SK-N-SH treated with all-trans-retinoic acid at 6 μM for 48 hours (cell line): ENCODE results near the gene IQCK.

Experiments used
- ATAC-seq: fragments of 200-7000 bp; cut with Tn5 transposase; 3 replicates; pipeline ENCODE4 v1.9.1; 2020; ENCODE audit warnings: mild to moderate bottlenecking, moderate library complexity
- BACH2 ChIP-seq: fragments of 250-450 bp; sonication (Bioruptor Pico); IDR thresholded peaks from 2 replicates; pipeline ENCODE4 v1.9.0; 2021; ENCODE audit warnings: mild to moderate bottlenecking, borderline replicate concordance
- ESRRG ChIP-seq: fragments of 250-450 bp; sonication (Bioruptor Pico); IDR thresholded peaks from 2 replicates; pipeline ENCODE4 v1.6.1; 2021; ENCODE audit warnings: mild to moderate bottlenecking
- GLIS3 ChIP-seq: fragments of 250-450 bp; sonication (Bioruptor Pico); IDR thresholded peaks from 2 replicates; pipeline ENCODE4 v1.5.0; 2020; ENCODE audit warnings: mild to moderate bottlenecking, moderate library complexity
- ISL1 ChIP-seq: fragments of 250-450 bp; sonication (Bioruptor Pico); IDR thresholded peaks from 2 replicates; pipeline ENCODE4 v2.1.2; 2022; ENCODE audit warnings: mild to moderate bottlenecking, moderate library complexity
- OSR1 ChIP-seq: fragments of 250-450 bp; sonication (Bioruptor Pico); IDR thresholded peaks from 2 replicates; pipeline ENCODE4 v1.8.0; 2022; ENCODE audit warnings: moderate library complexity, mild to moderate bottlenecking, inconsistent platforms
- POU6F1 ChIP-seq: fragments of 250-450 bp; sonication (Bioruptor Pico); IDR thresholded peaks from 2 replicates; pipeline ENCODE4 v1.8.0; 2021; ENCODE audit warnings: low read depth, mild to moderate bottlenecking, moderate library complexity, borderline replicate concordance
- PPARA ChIP-seq: fragments of 250-450 bp; sonication (Bioruptor Pico); IDR thresholded peaks from 2 replicates; pipeline ENCODE4 v1.5.0; 2020; ENCODE audit warnings: mild to moderate bottlenecking, borderline replicate concordance
- RARB ChIP-seq: fragments of 250-450 bp; sonication (Bioruptor Pico); IDR thresholded peaks from 2 replicates; pipeline ENCODE4 v1.8.0; 2021; ENCODE audit warnings: mild to moderate bottlenecking, moderate library complexity
- SNAI2 ChIP-seq: fragments of 250-450 bp; sonication (Bioruptor Pico); IDR thresholded peaks from 2 replicates; pipeline ENCODE4 v1.5.0; 2020; ENCODE audit warnings: mild to moderate bottlenecking, moderate library complexity
- TCF4 ChIP-seq: fragments of 250-450 bp; sonication (Bioruptor Pico); IDR thresholded peaks from 2 replicates; pipeline ENCODE4 v1.8.0; 2021; ENCODE audit warnings: mild to moderate bottlenecking, moderate library complexity, borderline replicate concordance
- TOX ChIP-seq: fragments of 250-450 bp; sonication (Bioruptor Pico); IDR thresholded peaks from 2 replicates; pipeline ENCODE4 v1.8.0; 2021; ENCODE audit warnings: mild to moderate bottlenecking, moderate library complexity, borderline replicate concordance
- TSHZ2 ChIP-seq: fragments of 250-450 bp; sonication (Bioruptor Pico); IDR thresholded peaks from 2 replicates; pipeline ENCODE4 v1.5.0; 2020; ENCODE audit warnings: mild to moderate bottlenecking, moderate library complexity
- ZC3H10 ChIP-seq: fragments of 250-450 bp; sonication (Bioruptor Pico); IDR thresholded peaks from 2 replicates; pipeline ENCODE4 v1.5.1; 2021; ENCODE audit warnings: mild to moderate bottlenecking, moderate library complexity
- ZFP3 ChIP-seq: fragments of 250-450 bp; sonication (Bioruptor Pico); IDR thresholded peaks from 2 replicates; pipeline ENCODE4 v1.5.0; 2020; ENCODE audit warnings: mild to moderate bottlenecking, moderate library complexity
- ZFP30 ChIP-seq: fragments of 450-650 bp; formaldehyde crosslinking; IDR thresholded peaks from 2 replicates; pipeline ENCODE4 v1.5.0; 2022; ENCODE audit warnings: mild to moderate bottlenecking, moderate library complexity
- ZNF565 ChIP-seq: fragments of 450-650 bp; formaldehyde crosslinking; conservative IDR thresholded peaks from 2 replicates; pipeline ENCODE4 v1.5.0; 2020; ENCODE audit warnings: low read depth, mild to moderate bottlenecking, moderate library complexity
- ZNF70 ChIP-seq: fragments of 450-650 bp; formaldehyde crosslinking; IDR thresholded peaks from 2 replicates; pipeline ENCODE4 v1.5.0; 2020; ENCODE audit warnings: mild to moderate bottlenecking, moderate library complexity
- ZNF8 ChIP-seq: fragments of 450-650 bp; formaldehyde crosslinking; IDR thresholded peaks from 2 replicates; pipeline ENCODE4 v1.5.0; 2020; ENCODE audit warnings: mild to moderate bottlenecking, moderate library complexity
- TF ChIP-seq, protein P1 (sequence below): fragments of 250-450 bp; sonication (Bioruptor Pico); IDR thresholded peaks from 2 replicates; pipeline ENCODE4 v1.5.1; 2021; ENCODE audit warnings: mild to moderate bottlenecking, moderate library complexity
- TF ChIP-seq, protein P2 (sequence below): fragments of 250-450 bp; sonication (Bioruptor Pico); IDR thresholded peaks from 2 replicates; pipeline ENCODE4 v1.8.0; 2020; ENCODE audit warnings: mild to moderate bottlenecking, moderate library complexity, borderline replicate concordance
- TF ChIP-seq, protein P3 (sequence below): fragments of 250-450 bp; sonication (Bioruptor Pico); IDR thresholded peaks from 2 replicates; pipeline ENCODE4 v1.5.1; 2020; ENCODE audit warnings: low read depth, mild to moderate bottlenecking, moderate library complexity

IQCK gene

DNA sequence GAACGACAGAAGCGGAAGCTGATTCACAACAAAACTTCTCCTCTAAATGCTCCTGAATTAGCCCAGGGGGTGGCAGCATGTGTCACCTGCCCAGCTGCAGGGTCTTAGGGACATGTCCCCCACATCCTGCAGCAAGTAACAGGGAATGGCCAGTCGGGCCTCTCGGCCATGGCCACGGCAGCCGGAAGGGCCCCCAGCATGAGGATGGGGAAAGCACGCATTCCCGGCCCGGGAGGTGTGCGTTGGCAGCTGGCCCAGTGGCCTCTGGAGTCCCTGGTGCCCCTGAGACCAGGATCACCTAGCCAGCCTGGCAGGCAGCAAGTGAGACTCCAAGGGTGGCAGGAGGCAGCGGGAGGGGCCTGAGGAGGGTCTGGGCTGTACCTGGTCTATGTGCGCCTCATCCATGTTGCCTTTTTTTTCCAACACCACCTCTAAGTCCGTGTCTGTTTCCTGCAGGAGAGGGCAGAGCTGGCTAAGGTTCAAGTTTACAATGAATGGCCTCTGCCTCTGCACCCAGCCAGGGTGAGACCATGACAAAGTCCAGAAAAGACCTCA is 7.0 kb upstream of the IQCK start (continued):
- TF ChIP-seq ZFP30 (CRISPR knock-in tag) = no peak
- no peak for TF ChIP-seq GLIS3
- TF ChIP-seq SNAI2 (CRISPR knock-in tag) = no peak
- TF ChIP-seq ZC3H10 = no peak
- TF ChIP-seq BACH2 (CRISPR knock-in tag) = no peak
- TF ChIP-seq ZNF8 (CRISPR knock-in tag) = no peak

DNA sequence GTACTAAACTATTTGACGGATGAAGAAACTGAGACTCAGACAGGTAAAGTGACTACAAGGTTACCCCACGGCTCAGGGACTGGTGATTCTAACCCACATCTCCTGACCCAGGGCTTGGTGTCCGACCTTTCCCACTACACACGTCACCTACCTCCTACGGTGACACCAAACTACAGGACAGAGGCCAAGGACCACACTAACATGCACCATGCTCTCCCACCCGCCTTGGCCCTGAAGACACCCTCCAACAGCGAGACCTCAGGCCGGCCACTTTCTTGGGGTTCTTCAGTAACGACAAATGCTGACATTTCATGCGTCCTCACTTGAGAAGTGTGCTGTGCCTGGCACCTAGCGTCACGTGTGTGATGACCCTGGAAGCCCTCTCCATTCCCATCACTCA is 6.4 kb upstream of the IQCK start:
- no peak for ATAC-seq
- TF ChIP-seq GLIS3 = no peak
- TF ChIP-seq ZNF8 (CRISPR knock-in tag) = no peak
- TF ChIP-seq TOX (CRISPR knock-in tag) = no peak
- TF ChIP-seq ZC3H10 = no peak
- no peak for TF ChIP-seq TCF4
- TF ChIP-seq ISL1 = no peak
- TF ChIP-seq BACH2 (CRISPR knock-in tag) = no peak
- TF ChIP-seq ZFP30 (CRISPR knock-in tag) = no peak
- TF ChIP-seq TSHZ2 = no peak
- no peak for TF ChIP-seq OSR1 (CRISPR knock-in tag)
- no peak for TF ChIP-seq POU6F1
- no peak for TF ChIP-seq ZNF70
- TF ChIP-seq ZFP3 = no peak
- TF ChIP-seq, protein P1, sequence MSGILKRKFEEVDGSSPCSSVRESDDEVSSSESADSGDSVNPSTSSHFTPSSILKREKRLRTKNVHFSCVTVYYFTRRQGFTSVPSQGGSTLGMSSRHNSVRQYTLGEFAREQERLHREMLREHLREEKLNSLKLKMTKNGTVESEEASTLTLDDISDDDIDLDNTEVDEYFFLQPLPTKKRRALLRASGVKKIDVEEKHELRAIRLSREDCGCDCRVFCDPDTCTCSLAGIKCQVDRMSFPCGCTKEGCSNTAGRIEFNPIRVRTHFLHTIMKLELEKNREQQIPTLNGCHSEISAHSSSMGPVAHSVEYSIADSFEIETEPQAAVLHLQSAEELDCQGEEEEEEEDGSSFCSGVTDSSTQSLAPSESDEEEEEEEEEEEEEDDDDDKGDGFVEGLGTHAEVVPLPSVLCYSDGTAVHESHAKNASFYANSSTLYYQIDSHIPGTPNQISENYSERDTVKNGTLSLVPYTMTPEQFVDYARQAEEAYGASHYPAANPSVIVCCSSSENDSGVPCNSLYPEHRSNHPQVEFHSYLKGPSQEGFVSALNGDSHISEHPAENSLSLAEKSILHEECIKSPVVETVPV (CRISPR knock-in tag) = no peak
- TF ChIP-seq, protein P2, sequence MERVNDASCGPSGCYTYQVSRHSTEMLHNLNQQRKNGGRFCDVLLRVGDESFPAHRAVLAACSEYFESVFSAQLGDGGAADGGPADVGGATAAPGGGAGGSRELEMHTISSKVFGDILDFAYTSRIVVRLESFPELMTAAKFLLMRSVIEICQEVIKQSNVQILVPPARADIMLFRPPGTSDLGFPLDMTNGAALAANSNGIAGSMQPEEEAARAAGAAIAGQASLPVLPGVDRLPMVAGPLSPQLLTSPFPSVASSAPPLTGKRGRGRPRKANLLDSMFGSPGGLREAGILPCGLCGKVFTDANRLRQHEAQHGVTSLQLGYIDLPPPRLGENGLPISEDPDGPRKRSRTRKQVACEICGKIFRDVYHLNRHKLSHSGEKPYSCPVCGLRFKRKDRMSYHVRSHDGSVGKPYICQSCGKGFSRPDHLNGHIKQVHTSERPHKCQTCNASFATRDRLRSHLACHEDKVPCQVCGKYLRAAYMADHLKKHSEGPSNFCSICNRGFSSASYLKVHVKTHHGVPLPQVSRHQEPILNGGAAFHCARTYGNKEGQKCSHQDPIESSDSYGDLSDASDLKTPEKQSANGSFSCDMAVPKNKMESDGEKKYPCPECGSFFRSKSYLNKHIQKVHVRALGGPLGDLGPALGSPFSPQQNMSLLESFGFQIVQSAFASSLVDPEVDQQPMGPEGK (CRISPR knock-in tag) = no peak
- no peak for TF ChIP-seq PPARA (CRISPR knock-in tag)
- no peak for TF ChIP-seq RARB (CRISPR knock-in tag)
- TF ChIP-seq, protein P3, sequence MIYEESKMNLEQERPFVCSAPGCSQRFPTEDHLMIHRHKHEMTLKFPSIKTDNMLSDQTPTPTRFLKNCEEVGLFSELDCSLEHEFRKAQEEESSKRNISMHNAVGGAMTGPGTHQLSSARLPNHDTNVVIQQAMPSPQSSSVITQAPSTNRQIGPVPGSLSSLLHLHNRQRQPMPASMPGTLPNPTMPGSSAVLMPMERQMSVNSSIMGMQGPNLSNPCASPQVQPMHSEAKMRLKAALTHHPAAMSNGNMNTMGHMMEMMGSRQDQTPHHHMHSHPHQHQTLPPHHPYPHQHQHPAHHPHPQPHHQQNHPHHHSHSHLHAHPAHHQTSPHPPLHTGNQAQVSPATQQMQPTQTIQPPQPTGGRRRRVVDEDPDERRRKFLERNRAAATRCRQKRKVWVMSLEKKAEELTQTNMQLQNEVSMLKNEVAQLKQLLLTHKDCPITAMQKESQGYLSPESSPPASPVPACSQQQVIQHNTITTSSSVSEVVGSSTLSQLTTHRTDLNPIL (CRISPR knock-in tag) = no peak

GRCh38 chr16:19712418-19713058 is 5.5 kb upstream of the IQCK start:
- no peak for ATAC-seq
- TF ChIP-seq, protein P1 (CRISPR knock-in tag) = no peak
- no peak for TF ChIP-seq ZNF70
- TF ChIP-seq ZNF565 = no peak
- no peak for TF ChIP-seq ZFP3
- no peak for TF ChIP-seq ESRRG (CRISPR knock-in tag)
